Esophagus squamous epithelium (tissue), 4 donors: ENCODE data around the gene PEX1.

Experiments used
- POLR2A ChIP-seq, 4 donors: fragments of 450-650 bp; IDR thresholded peaks; one replicate each; pipeline ENCODE4 v1.6.1; 2017; ENCODE audit warnings: antibody characterized with exemption in 4 of 4, mild to moderate bottlenecking in 4 of 4, moderate library complexity in 3 of 4
- TF ChIP-seq, protein P1 (sequence below), 6 experiments: fragments of 450-650 bp in 4 of 6; fragments of 200-600 bp in 2 of 6; sonication (generic) in 2 of 6; IDR thresholded peaks; one replicate each; pipeline ENCODE4 v1.5.1; 2016 to 2019; ENCODE audit warnings: antibody characterized with exemption in 6 of 6, mild to moderate bottlenecking in 4 of 6, moderate library complexity in 4 of 6

DNA sequence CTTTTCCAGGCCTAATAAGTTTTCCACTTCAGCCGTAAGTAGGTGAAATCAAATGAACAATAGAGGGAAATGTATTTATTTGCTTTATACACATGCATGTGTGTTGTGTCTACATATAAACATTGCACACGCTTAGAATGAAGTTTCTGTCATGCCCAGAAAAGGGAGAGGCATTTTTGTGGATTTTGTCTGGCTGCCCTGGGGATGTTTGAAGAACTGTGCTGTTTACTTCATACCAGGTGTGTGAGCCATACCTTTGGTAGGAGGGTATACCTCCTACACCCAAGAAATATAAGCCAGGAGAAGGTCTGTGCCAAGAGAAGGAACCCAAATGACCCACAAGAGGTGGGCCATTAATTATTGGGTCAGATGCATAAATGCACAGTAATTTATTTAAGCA, 68.2 kb downstream of the PEX1 start:
- TF ChIP-seq, protein P1, sequence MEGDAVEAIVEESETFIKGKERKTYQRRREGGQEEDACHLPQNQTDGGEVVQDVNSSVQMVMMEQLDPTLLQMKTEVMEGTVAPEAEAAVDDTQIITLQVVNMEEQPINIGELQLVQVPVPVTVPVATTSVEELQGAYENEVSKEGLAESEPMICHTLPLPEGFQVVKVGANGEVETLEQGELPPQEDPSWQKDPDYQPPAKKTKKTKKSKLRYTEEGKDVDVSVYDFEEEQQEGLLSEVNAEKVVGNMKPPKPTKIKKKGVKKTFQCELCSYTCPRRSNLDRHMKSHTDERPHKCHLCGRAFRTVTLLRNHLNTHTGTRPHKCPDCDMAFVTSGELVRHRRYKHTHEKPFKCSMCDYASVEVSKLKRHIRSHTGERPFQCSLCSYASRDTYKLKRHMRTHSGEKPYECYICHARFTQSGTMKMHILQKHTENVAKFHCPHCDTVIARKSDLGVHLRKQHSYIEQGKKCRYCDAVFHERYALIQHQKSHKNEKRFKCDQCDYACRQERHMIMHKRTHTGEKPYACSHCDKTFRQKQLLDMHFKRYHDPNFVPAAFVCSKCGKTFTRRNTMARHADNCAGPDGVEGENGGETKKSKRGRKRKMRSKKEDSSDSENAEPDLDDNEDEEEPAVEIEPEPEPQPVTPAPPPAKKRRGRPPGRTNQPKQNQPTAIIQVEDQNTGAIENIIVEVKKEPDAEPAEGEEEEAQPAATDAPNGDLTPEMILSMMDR (IDR thresholded peaks at IDR 0.05) = no peak
- no peak for TF ChIP-seq POLR2A (IDR thresholded peaks at IDR 0.05)
